GM12878 (cell line): ENCODE data around the gene LDLRAD4.

Experiments
- CTCF ChIP-seq, 3 experiments: IDR thresholded peaks in 2 of 3; conservative IDR thresholded peaks in 1 of 3; 2 replicates each; pipeline ENCODE4 v1.5.1; 2011; ENCODE audit warnings: low read depth in 3 of 3, low read length in 3 of 3, mild to moderate bottlenecking in 3 of 3, control low read depth in 2 of 3, moderate library complexity in 2 of 3, inconsistent platforms in 1 of 3, mixed read lengths in 1 of 3; ENCODE audit not compliant: control insufficient read depth in 2 of 3, insufficient read depth in 1 of 3; ENCODE audit errors: extremely low read depth in 1 of 3
- POLR2A ChIP-seq: IDR thresholded peaks from 2 replicates; pipeline ENCODE4 v1.6.1; 2011; ENCODE audit warnings: low read depth, mild to moderate bottlenecking, low read length
- SP1 ChIP-seq: IDR thresholded peaks from one replicate; pipeline ENCODE4 v1.6.1; 2011; ENCODE audit warnings: low read depth, low read length
- SREBF1 ChIP-seq: IDR thresholded peaks from 2 replicates; pipeline ENCODE4 v1.6.1; 2012; ENCODE audit warnings: mild to moderate bottlenecking, low read length

GRCh38 chr18:13429016-13429415 is 210.5 kb downstream of the LDLRAD4 start:
- TF ChIP-seq CTCF (IDR thresholded peaks at IDR 0.05 in 2 of 3, conservative IDR thresholded peaks at IDR 0.05 in 1 of 3; ENCODE audit: control insufficient read depth in 2 of 3, extremely low read depth in 1 of 3, insufficient read depth in 1 of 3, low read depth in 3 of 3, low read length in 3 of 3) = no peak
- no peak for TF ChIP-seq SREBF1
- TF ChIP-seq POLR2A = no peak
- TF ChIP-seq SP1 = no peak
